GM12891 (cell line): ENCODE measurements around the gene TRIM69.
"Not testable (repeated sequence)": the region's sequence is repeated elsewhere in the genome, so short reads cannot be mapped to it uniquely, and the experiment has no call there.

Source experiments
- PAX5 ChIP-seq: IDR thresholded peaks from 2 replicates; pipeline ENCODE4 v1.6.1; 2011; ENCODE audit warnings: low read length, moderate library complexity, mild to moderate bottlenecking; ENCODE audit not compliant: insufficient read depth, severe bottlenecking
- POLR2A ChIP-seq: IDR thresholded peaks from 2 replicates; pipeline ENCODE4 v1.6.1; 2011; ENCODE audit warnings: low read depth, low read length, control low read depth
- POLR2AphosphoS5 ChIP-seq: IDR thresholded peaks from 2 replicates; pipeline ENCODE4 v1.6.1; 2011; ENCODE audit warnings: low read depth, low read length, control low read depth
- POU2F2 ChIP-seq: IDR thresholded peaks from 2 replicates; pipeline ENCODE4 v1.6.1; 2011; ENCODE audit warnings: low read depth, mild to moderate bottlenecking, control low read depth, low read length, moderate library complexity
- TAF1 ChIP-seq: IDR thresholded peaks from 2 replicates; pipeline ENCODE4 v1.6.1; 2011; ENCODE audit warnings: low read depth, low read length, control low read depth

DNA sequence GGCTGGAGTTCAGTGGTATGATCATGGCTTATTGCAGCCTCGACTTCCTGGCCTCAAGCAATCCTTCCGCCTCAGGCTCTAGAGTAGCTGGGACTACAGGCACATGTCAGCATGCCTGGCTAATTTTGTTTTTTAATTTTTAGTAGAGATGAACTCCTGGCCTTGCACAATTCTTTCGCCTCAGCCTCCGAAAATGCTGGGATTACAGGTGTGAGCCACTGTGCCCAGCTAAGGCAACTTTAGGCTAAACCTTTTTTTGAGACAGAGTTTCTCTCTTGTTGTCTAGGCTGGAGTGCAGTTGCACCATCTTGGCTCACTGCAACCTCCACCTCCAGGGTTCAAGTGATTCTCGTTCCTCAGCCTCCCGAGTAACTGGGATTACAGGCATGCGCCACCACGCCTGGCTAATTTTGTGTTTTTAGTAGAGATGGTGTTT lies 16.3 kb upstream of the TRIM69 start:
- TF ChIP-seq POLR2AphosphoS5, result peak; percentile 68; the same call in 1 of the 2 replicates
- TF ChIP-seq TAF1, POLR2A, POU2F2, PAX5: not testable (repeated sequence)
